Measurements from ENCODE around the gene TRIOBP. TPM values are rescaled to one million over a fixed set of nuclear protein-coding genes. Genes with fewer than 3 reads are reported as not detected.

The TRIOBP gene
- total RNA-seq, 1 experiment from 2014 or later: 38.4 TPM

- Mint-ChIP-seq H3K4me1 (ENCODE audit: low read depth, unreplicated experiment) (no peaks in the 10 kb centered on the region), H3K27me3 (ENCODE audit: insufficient read depth, unreplicated experiment) (no peaks in the 10 kb centered on the region), H3K4me3 (ENCODE audit: unreplicated experiment) (no peak overlapping the region), H3K9me3 (ENCODE audit: unreplicated experiment) (no peaks in the 10 kb centered on the region), H3K36me3 (ENCODE audit: insufficient read depth, unreplicated experiment) (peaks cover 29% of the 10 kb centered on the region), H3K27ac (ENCODE audit: unreplicated experiment) (no peak overlapping the region)
- DNase-seq: no peak
- no peak for TF ChIP-seq CTCF (IDR thresholded peaks at IDR 0.05; ENCODE audit: insufficient read depth in 1 of 2, low read depth in 1 of 2, low read length in 1 of 2, severe bottlenecking in 1 of 2, unreplicated experiment in 1 of 2)
- no peaks in the 10 kb centered on the region for H3K4me1 ChIP-seq
- no peaks in the 10 kb centered on the region for H3K27me3 ChIP-seq (replicated peaks; ENCODE audit: control insufficient read depth, insufficient read depth, low read length)
- intact Hi-C loops (cut with micrococcal nuclease; ENCODE audit: unreplicated experiment): no loop called here
- H3K36me3 ChIP-seq (ENCODE audit: control insufficient read depth, insufficient read depth, low read length): no peaks in the 10 kb centered on the region
- H3K9me3 ChIP-seq: no peaks in the 10 kb centered on the region
- H3K4me3 ChIP-seq (ENCODE audit: low read depth, low read length): no peak overlapping the region
- ChIA-PET POLR2A (no interaction called here), CTCF (interaction anchor here (0.6 to 2.9 kb wide), 2 partner anchors 24 to 26 kb away, joined by 6 to 10 read pairs; no protein-coding TSS in a partner anchor)
- no TSS peak for BruUV-seq (replicated peaks)
Observed at GRCh38 chr22:37669586-37669985, 27.3 kb upstream of the TRIOBP start.

GRCh38 chr22:37672206-37672919 lies 24.5 kb upstream of the TRIOBP start:
- TF ChIP-seq CTCF (IDR thresholded peaks at IDR 0.05; ENCODE audit: insufficient read depth in 1 of 2, low read depth in 1 of 2, low read length in 1 of 2, severe bottlenecking in 1 of 2, unreplicated experiment in 1 of 2): no peak

GRCh38 chr22:37672920-37673455 lies 23.9 kb upstream of the TRIOBP start:
- Histone ChIP-seq H3K27me3 (replicated peaks; ENCODE audit: control insufficient read depth, insufficient read depth, low read length) (no peaks in the 10 kb centered on the region), H3K36me3 (ENCODE audit: control insufficient read depth, insufficient read depth, low read length) (no peaks in the 10 kb centered on the region), H3K4me3 (ENCODE audit: low read depth, low read length) (no peak overlapping the region), H3K4me1 (peaks cover 9% of the 10 kb centered on the region; the same call in 1 of the 2 replicates), H3K9me3 (no peaks in the 10 kb centered on the region)
- no TSS peak for BruUV-seq (replicated peaks)
- TF ChIP-seq CTCF (IDR thresholded peaks at IDR 0.05; ENCODE audit: insufficient read depth in 1 of 2, low read depth in 1 of 2, low read length in 1 of 2, severe bottlenecking in 1 of 2, unreplicated experiment in 1 of 2): no peak
- Mint-ChIP-seq H3K9me3 (ENCODE audit: unreplicated experiment) (no peaks in the 10 kb centered on the region), H3K36me3 (ENCODE audit: insufficient read depth, unreplicated experiment) (peaks cover 16% of the 10 kb centered on the region), H3K4me1 (ENCODE audit: low read depth, unreplicated experiment) (peaks cover 7% of the 10 kb centered on the region), H3K4me3 (ENCODE audit: unreplicated experiment) (no peak overlapping the region), H3K27ac (ENCODE audit: unreplicated experiment) (no peak overlapping the region), H3K27me3 (ENCODE audit: insufficient read depth, unreplicated experiment) (no peaks in the 10 kb centered on the region)
- ChIA-PET POLR2A (no interaction called here), CTCF (no interaction called here)
- intact Hi-C loops (cut with micrococcal nuclease; ENCODE audit: unreplicated experiment): no loop called here
- DNase-seq: no peak

More at GRCh38 chr22:37672206-37672919, 24.5 kb upstream of the TRIOBP start:
- no peak for DNase-seq
- H3K4me1 Mint-ChIP-seq (ENCODE audit: low read depth, unreplicated experiment): peaks cover 7% of the 10 kb centered on the region
- H3K27me3 ChIP-seq (replicated peaks; ENCODE audit: control insufficient read depth, insufficient read depth, low read length): no peaks in the 10 kb centered on the region
- ChIA-PET POLR2A (no interaction called here), CTCF (no interaction called here)
- H3K4me1 ChIP-seq: peaks cover 9% of the 10 kb centered on the region; the same call in 1 of the 2 replicates
- no peak overlapping the region for H3K4me3 Mint-ChIP-seq (ENCODE audit: unreplicated experiment)
- no peaks in the 10 kb centered on the region for H3K9me3 Mint-ChIP-seq (ENCODE audit: unreplicated experiment)
- no peaks in the 10 kb centered on the region for H3K36me3 ChIP-seq (ENCODE audit: control insufficient read depth, insufficient read depth, low read length)
- BruUV-seq (replicated peaks): no TSS peak
- H3K27me3 Mint-ChIP-seq (ENCODE audit: insufficient read depth, unreplicated experiment): no peaks in the 10 kb centered on the region
- H3K4me3 ChIP-seq (ENCODE audit: low read depth, low read length): no peak overlapping the region
- H3K36me3 Mint-ChIP-seq (ENCODE audit: insufficient read depth, unreplicated experiment): peaks cover 17% of the 10 kb centered on the region
- H3K27ac Mint-ChIP-seq (ENCODE audit: unreplicated experiment): no peak overlapping the region
- H3K9me3 ChIP-seq: no peaks in the 10 kb centered on the region
- intact Hi-C loops (cut with micrococcal nuclease; ENCODE audit: unreplicated experiment): no loop called here

All from Caco-2 (cell line).